HG02840 (cell line): ENCODE results near the gene APP.
A peak's percentile ranks its signal among the peaks of the same experiment; 100 is the strongest.
"Not testable (repeated sequence)": the region's sequence is repeated elsewhere in the genome, so short reads cannot be mapped to it uniquely, and the experiment has no call there.

Experiments used
- ATAC-seq: cut with Tn5 transposase; IDR thresholded peaks from one replicate; pipeline ENCODE4 v1.9.1; 2021; ENCODE audit warnings: mild to moderate bottlenecking, moderate library complexity, moderate number of reproducible peaks; ENCODE audit not compliant: unreplicated experiment, low FRiP score

The APP gene

GRCh38 chr21:26165331-26165730 is 5.2 kb downstream of the APP start:
- ATAC-seq = no peak

- no peak for ATAC-seq
Measured at GRCh38 chr21:26164311-26164710, 6.3 kb downstream of the APP start.

GRCh38 chr21:26162081-26162480 is 8.5 kb downstream of the APP start:
- no peak for ATAC-seq

- ATAC-seq = no peak
Measured at GRCh38 chr21:26159869-26160268, 10.7 kb downstream of the APP start.

- ATAC-seq = no peak
Measured at GRCh38 chr21:26157801-26158200, 12.8 kb downstream of the APP start.

GRCh38 chr21:26154753-26155152 is 15.8 kb downstream of the APP start:
- ATAC-seq = no peak

- ATAC-seq = no peak
Measured at GRCh38 chr21:26153758-26154157, 16.8 kb downstream of the APP start.

GRCh38 chr21:26148840-26149354 is 21.7 kb downstream of the APP start:
- ATAC-seq = no peak

GRCh38 chr21:26148071-26148839 is 22.3 kb downstream of the APP start:
- no peak for ATAC-seq

GRCh38 chr21:26147535-26147934 is 23.0 kb downstream of the APP start:
- no peak for ATAC-seq

- no peak for ATAC-seq
Measured at GRCh38 chr21:26146681-26147080, 23.9 kb downstream of the APP start.

- no peak for ATAC-seq
Measured at GRCh38 chr21:26144031-26144430, 26.5 kb downstream of the APP start.

- ATAC-seq = no peak
Measured at GRCh38 chr21:26142363-26142762, 28.2 kb downstream of the APP start.

GRCh38 chr21:26140926-26141325 is 29.6 kb downstream of the APP start:
- ATAC-seq = no peak

GRCh38 chr21:26140164-26140579 is 30.4 kb downstream of the APP start:
- ATAC-seq = no peak

- ATAC-seq = no peak
Measured at GRCh38 chr21:26138615-26139257, 31.8 kb downstream of the APP start.

- ATAC-seq = no peak
Measured at GRCh38 chr21:26137379-26138060, 33.0 kb downstream of the APP start.

- ATAC-seq = peak; percentile 78
Measured at GRCh38 chr21:26136671-26137070, 33.9 kb downstream of the APP start.

- ATAC-seq = no peak
Measured at GRCh38 chr21:26135520-26135919, 35.0 kb downstream of the APP start.

GRCh38 chr21:26131554-26131953 is 39.0 kb downstream of the APP start:
- ATAC-seq = no peak

- ATAC-seq = not testable (repeated sequence)
Measured at GRCh38 chr21:26131053-26131452, 39.5 kb downstream of the APP start.
